ENCODE measurements around the gene HHAT.
A peak's percentile ranks its signal among the peaks of the same experiment; 100 is the strongest.
"Not testable (repeated sequence)": the region's sequence is repeated elsewhere in the genome, so short reads cannot be mapped to it uniquely, and the experiment has no call there.

The HHAT gene

DNA sequence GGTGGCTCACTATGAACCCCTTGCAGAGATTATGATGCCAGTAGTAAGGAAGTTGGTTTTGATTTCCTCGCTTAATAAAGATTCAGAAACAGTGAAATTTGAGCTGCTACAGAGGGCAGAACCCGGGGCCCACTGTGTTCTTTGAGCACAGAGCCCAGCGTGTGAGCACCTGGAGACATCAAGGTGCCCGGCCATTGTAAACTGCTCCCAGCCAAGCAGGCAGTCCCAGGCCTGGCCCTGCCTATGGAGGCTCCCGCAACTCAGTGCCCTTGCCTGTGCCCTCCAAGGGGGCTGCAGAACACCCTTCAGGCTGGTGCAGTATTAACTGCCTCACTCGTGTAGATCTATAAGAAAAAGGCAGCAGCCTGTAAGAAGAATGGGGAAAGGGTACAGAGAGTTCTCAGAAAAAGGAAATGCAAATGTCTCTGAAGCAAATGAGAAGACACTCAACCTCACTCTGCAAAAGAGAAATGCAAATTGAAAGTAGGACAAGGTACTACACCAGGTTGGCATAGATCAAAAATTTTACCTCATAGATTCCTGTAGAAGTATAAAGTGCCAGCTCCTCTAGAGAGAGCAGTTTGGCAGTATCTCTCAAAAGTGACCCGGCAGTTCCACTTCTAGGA lies 323.7 kb downstream of the HHAT start:
- H3K4me3 ChIP-seq (ENCODE audit: low read depth in 1 of 5, low read length in 5 of 5): no peak overlapping the region
- no peak overlapping the region for H3K27ac ChIP-seq (ENCODE audit: low read depth, low read length)
- peaks cover 0 to 5% (median 0%) of the 10 kb centered on the region in 5 donors for H3K4me1 ChIP-seq (ENCODE audit: control insufficient read depth in 5 of 5, insufficient read depth in 5 of 5, low read length in 5 of 5)
- H3K36me3 ChIP-seq (ENCODE audit: control insufficient read depth in 5 of 5, insufficient read depth in 5 of 5, low read length in 5 of 5): no peaks in the 10 kb centered on the region
- no peaks in the 10 kb centered on the region for H3K27me3 ChIP-seq (ENCODE audit: control insufficient read depth in 5 of 5, insufficient read depth in 4 of 5, low read length in 5 of 5)
- peaks cover 0 to 5% (median 0%) of the 10 kb centered on the region in 5 donors for H3K9me3 ChIP-seq (ENCODE audit: control insufficient read depth in 5 of 5, low read length in 5 of 5)
- no peak overlapping the region for H3K9ac ChIP-seq (ENCODE audit: low read length in 5 of 5)

DNA sequence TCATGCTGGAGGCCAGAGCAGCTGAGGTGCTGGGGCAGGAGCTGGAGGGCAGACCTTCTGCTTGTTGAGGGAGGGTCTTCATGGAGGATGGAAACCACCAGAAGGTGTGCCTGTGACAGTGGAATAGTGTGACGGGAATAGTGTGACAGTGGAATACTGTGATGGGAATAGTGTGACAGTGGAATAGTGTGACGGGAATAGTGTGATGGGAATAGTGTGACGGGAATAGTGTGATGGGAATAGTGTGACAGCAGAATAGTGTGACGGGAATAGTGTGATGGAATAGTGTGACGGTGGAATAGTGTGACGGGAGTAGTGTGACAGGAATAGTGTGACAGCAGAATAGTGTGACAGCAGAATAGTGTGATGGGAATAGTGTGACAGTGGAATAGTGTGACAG lies 325.1 kb downstream of the HHAT start:
- H3K27me3 ChIP-seq (ENCODE audit: control insufficient read depth in 5 of 5, insufficient read depth in 4 of 5, low read length in 5 of 5): no peaks in the 10 kb centered on the region
- no peak overlapping the region for H3K4me3 ChIP-seq (ENCODE audit: low read depth in 1 of 5, low read length in 5 of 5)
- no peaks in the 10 kb centered on the region for H3K36me3 ChIP-seq (ENCODE audit: control insufficient read depth in 5 of 5, insufficient read depth in 5 of 5, low read length in 5 of 5)
- peak overlapping the region in 1 of 5 donors; percentile 7 for H3K9ac ChIP-seq (ENCODE audit: low read length in 5 of 5)
- no peak overlapping the region for H3K27ac ChIP-seq (ENCODE audit: low read depth, low read length)
- H3K9me3 ChIP-seq (ENCODE audit: control insufficient read depth in 5 of 5, low read length in 5 of 5): peaks cover 0 to 5% (median 0%) of the 10 kb centered on the region in 5 donors
- peaks cover 0 to 5% (median 0%) of the 10 kb centered on the region in 5 donors for H3K4me1 ChIP-seq (ENCODE audit: control insufficient read depth in 5 of 5, insufficient read depth in 5 of 5, low read length in 5 of 5)

DNA sequence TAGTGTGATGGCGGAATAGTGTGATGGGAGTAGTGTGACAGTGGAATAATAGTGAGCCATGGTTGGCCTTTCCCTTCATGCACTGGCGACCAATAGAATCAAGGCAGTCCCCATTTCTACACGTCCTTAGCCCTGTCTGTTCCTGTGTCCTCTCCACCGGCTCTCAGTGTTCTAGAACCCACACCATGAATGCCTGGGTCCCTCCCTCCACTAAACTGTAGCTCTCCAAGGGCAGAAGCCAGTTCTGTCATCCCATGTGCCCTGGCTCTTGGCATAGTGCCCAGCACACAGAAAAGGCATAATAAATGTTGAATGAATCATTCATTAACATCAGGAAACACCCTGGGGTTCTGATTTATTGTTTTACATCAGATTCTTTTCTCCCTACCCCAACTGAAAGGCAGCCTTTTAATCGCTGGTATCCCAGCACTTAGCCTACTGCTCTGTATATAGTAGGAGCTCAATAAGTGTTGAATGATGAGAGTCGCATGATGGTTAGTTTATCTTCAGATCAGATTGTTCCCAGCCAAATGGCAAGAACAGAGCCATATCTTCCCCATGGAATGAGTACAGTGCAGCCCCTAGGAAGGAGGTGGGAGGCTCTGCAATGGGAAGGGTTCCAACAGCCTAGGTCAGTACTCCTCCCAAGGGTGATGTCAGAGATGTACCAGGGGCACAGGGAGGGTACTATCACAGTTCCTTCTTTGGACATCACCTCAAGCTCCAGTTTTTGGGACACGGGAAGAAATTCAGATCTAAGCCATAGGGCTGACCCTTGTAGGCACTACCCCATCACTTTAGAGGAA lies 325.7 kb downstream of the HHAT start:
- Histone ChIP-seq H3K27ac (ENCODE audit: low read depth, low read length) (no peak overlapping the region), H3K4me3 (ENCODE audit: low read depth in 1 of 5, low read length in 5 of 5) (no peak overlapping the region), H3K9ac (ENCODE audit: low read length in 5 of 5) (peak overlapping the region in 1 of 5 donors; percentile 7)

DNA sequence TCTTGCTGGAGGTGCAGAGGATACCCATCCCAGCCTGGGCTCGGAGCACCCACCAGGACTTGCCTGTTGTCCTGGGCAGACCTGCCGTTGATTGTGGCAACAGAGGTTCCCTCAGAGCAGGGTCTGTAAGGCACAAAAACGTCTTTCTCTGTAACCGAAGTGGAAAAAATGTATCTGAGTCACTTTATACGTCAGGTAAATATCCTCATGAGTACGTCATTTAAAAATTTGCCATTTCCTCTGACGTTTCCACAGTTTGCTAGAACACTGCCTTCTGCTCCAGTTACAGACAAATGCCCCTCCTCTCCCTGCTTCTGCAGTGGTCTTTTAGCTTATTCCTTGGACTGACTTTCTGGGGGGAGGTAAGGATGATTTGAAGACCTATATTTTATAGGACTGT lies 326.8 kb downstream of the HHAT start:
- H3K9me3 ChIP-seq (ENCODE audit: control insufficient read depth in 5 of 5, low read length in 5 of 5): peaks cover 0 to 5% (median 0%) of the 10 kb centered on the region in 5 donors
- no peak overlapping the region for H3K9ac ChIP-seq (ENCODE audit: low read length in 5 of 5)
- H3K27ac ChIP-seq (ENCODE audit: low read depth, low read length): no peak overlapping the region
- H3K4me3 ChIP-seq (ENCODE audit: low read depth in 1 of 5, low read length in 5 of 5): no peak overlapping the region
- H3K27me3 ChIP-seq (ENCODE audit: control insufficient read depth in 5 of 5, insufficient read depth in 4 of 5, low read length in 5 of 5): no peaks in the 10 kb centered on the region
- H3K4me1 ChIP-seq (ENCODE audit: control insufficient read depth in 5 of 5, insufficient read depth in 5 of 5, low read length in 5 of 5): peaks cover 0 to 5% (median 0%) of the 10 kb centered on the region in 5 donors
- no peaks in the 10 kb centered on the region for H3K36me3 ChIP-seq (ENCODE audit: control insufficient read depth in 5 of 5, insufficient read depth in 5 of 5, low read length in 5 of 5)

More for the DNA sequence above, 325.7 kb downstream of the HHAT start:
- Histone ChIP-seq H3K27me3 (ENCODE audit: control insufficient read depth in 5 of 5, insufficient read depth in 4 of 5, low read length in 5 of 5) (no peaks in the 10 kb centered on the region), H3K9me3 (ENCODE audit: control insufficient read depth in 5 of 5, low read length in 5 of 5) (peaks cover 0 to 5% (median 0%) of the 10 kb centered on the region in 5 donors), H3K36me3 (ENCODE audit: control insufficient read depth in 5 of 5, insufficient read depth in 5 of 5, low read length in 5 of 5) (no peaks in the 10 kb centered on the region), H3K4me1 (ENCODE audit: control insufficient read depth in 5 of 5, insufficient read depth in 5 of 5, low read length in 5 of 5) (peaks cover 0 to 5% (median 0%) of the 10 kb centered on the region in 5 donors)

DNA sequence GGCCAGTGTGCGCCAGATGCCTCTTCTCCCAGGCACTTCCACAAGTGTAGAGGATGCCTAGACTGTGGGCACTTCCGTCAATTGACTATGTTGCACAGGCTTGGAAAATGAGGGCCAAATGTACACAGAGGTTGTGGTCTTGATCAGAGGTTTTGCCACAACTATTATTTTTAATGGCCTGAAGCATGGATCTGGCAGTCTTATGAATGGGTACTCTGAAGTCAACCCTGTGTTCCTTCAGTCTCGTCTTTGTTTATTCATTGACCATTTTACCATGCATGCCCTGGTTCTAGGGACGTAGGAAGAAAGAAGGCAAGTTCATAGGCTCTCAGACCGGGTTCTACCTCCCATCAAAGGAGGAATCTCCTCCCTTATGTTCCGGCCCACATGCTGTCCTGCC lies 329.1 kb downstream of the HHAT start:
- Histone ChIP-seq H3K27me3 (ENCODE audit: control insufficient read depth in 5 of 5, insufficient read depth in 4 of 5, low read length in 5 of 5) (no peaks in the 10 kb centered on the region), H3K9me3 (ENCODE audit: control insufficient read depth in 5 of 5, low read length in 5 of 5) (peaks cover 0 to 5% (median 2%) of the 10 kb centered on the region in 5 donors), H3K4me1 (ENCODE audit: control insufficient read depth in 5 of 5, insufficient read depth in 5 of 5, low read length in 5 of 5) (peaks cover 0 to 5% (median 0%) of the 10 kb centered on the region in 5 donors), H3K9ac (ENCODE audit: low read length in 5 of 5) (no peak overlapping the region), H3K27ac (ENCODE audit: low read depth, low read length) (no peak overlapping the region), H3K36me3 (ENCODE audit: control insufficient read depth in 5 of 5, insufficient read depth in 5 of 5, low read length in 5 of 5) (no peaks in the 10 kb centered on the region), H3K4me3 (ENCODE audit: low read depth in 1 of 5, low read length in 5 of 5) (no peak overlapping the region)

DNA sequence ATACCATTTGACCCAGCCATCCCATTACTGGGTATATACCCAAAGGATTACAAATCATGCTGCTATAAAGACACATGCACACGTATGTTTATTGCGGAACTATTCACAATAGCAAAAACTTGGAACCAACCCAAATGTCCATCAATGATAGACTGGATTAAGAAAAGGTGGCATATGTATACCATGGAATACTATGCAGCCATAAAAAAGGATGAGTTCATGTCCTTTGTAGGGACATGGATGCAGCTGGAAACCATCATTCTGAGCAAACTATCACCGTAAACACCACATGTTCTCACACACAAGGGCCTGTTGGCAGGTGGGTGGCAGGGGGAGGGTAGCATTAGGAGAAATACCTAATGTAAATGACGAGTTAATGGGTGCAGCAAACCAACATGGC lies 332.8 kb downstream of the HHAT start:
- not testable (repeated sequence) for H3K4me1 ChIP-seq (ENCODE audit: control insufficient read depth in 5 of 5, insufficient read depth in 5 of 5, low read length in 5 of 5); H3K4me3 ChIP-seq (ENCODE audit: low read depth in 1 of 5, low read length in 5 of 5); H3K27ac ChIP-seq (ENCODE audit: low read depth, low read length); H3K9ac ChIP-seq (ENCODE audit: low read length in 5 of 5); H3K27me3 ChIP-seq (ENCODE audit: control insufficient read depth in 5 of 5, insufficient read depth in 4 of 5, low read length in 5 of 5); H3K9me3 ChIP-seq (ENCODE audit: control insufficient read depth in 5 of 5, low read length in 5 of 5); H3K36me3 ChIP-seq (ENCODE audit: control insufficient read depth in 5 of 5, insufficient read depth in 5 of 5, low read length in 5 of 5)

DNA sequence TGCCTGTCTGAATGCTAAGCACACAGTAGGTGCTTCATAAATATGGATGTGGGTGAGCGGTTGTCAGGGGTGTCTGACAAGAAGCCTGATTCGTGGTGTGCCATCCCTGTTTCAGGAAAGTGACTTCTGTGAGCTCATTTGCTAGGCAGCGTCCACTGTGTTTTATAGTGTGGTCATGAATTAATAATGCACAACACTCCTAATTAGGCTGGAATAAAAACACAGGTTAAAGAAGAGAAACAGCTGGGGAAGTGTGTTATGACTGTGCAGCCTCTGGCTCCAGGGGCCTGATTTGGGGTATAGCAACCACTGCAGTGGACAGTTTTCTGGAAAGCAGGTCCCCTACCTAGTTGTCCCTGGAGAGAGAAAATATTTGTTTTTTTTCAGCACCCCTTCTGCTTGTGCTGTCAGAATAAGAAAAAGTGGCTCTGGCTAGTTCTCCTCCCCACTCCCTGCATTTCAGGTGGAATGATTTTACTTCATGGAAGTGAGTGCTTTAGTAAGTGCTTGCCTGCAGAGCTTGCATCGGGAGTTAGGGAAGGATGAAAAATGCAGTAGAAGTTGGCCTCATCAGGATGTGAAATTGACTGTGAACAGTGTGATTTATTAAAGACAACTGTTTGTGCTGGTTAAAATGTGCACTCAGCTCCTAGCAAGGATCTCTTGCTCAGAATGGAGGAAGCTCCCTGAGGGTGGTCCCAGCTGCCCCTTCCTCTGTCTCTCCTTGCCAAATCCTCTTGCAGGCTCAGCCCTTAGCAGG lies 333.8 kb downstream of the HHAT start:
- H3K27me3 ChIP-seq (ENCODE audit: control insufficient read depth in 5 of 5, insufficient read depth in 4 of 5, low read length in 5 of 5): no peaks in the 10 kb centered on the region
- H3K4me1 ChIP-seq (ENCODE audit: control insufficient read depth in 5 of 5, insufficient read depth in 5 of 5, low read length in 5 of 5): no peaks in the 10 kb centered on the region
- no peak overlapping the region for H3K4me3 ChIP-seq (ENCODE audit: low read depth in 1 of 5, low read length in 5 of 5)
- no peaks in the 10 kb centered on the region for H3K36me3 ChIP-seq (ENCODE audit: control insufficient read depth in 5 of 5, insufficient read depth in 5 of 5, low read length in 5 of 5)
- no peak overlapping the region for H3K27ac ChIP-seq (ENCODE audit: low read depth, low read length)
- peaks cover 0 to 2% (median 0%) of the 10 kb centered on the region in 5 donors for H3K9me3 ChIP-seq (ENCODE audit: control insufficient read depth in 5 of 5, low read length in 5 of 5)
- H3K9ac ChIP-seq (ENCODE audit: low read length in 5 of 5): no peak overlapping the region

DNA sequence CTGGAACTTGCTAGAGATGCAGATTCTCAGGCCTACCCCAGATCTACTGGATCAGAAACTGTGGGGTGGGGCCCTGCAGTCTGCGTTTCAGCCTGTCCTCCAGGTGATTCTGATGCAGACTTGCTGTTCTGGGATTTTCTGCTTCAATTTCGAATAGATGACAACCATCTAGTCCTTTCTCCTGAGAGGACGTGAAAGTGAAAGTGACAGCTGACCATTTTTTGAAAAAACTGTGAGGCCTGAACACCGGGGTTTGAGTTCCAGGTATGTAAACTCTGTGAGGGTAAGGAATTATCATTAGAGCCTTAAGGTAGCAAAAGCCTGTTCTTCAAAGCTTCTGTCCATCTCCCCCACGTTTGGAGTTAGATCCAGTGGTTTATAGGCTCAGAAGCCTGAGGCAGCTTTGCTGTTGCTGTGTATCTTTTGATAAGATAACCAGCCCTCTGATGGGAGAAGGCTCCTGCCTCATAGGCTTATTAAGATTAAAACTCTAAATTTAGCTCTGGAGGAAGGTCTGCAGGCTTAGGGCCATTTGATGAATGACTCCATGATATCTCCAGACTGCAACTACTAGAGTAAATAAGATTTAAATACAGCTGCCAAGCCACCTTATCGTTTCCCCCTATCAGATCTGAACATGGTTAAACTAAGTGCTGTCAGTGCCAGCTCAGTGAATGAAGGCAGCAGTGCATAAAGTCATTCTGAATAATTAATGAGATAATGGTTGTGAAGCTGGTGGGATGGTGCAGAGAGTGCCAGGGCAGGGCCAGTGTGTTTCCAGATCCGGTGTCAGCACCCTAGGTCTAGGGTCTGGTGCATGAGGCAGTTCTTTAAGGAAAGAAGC lies 335.2 kb downstream of the HHAT start:
- Histone ChIP-seq H3K36me3 (ENCODE audit: control insufficient read depth in 5 of 5, insufficient read depth in 5 of 5, low read length in 5 of 5) (no peaks in the 10 kb centered on the region), H3K4me1 (ENCODE audit: control insufficient read depth in 5 of 5, insufficient read depth in 5 of 5, low read length in 5 of 5) (no peaks in the 10 kb centered on the region), H3K27ac (ENCODE audit: low read depth, low read length) (no peak overlapping the region), H3K4me3 (ENCODE audit: low read depth in 1 of 5, low read length in 5 of 5) (no peak overlapping the region), H3K9ac (ENCODE audit: low read length in 5 of 5) (no peak overlapping the region), H3K27me3 (ENCODE audit: control insufficient read depth in 5 of 5, insufficient read depth in 4 of 5, low read length in 5 of 5) (no peaks in the 10 kb centered on the region), H3K9me3 (ENCODE audit: control insufficient read depth in 5 of 5, low read length in 5 of 5) (peaks cover 0 to 2% (median 0%) of the 10 kb centered on the region in 5 donors)

DNA sequence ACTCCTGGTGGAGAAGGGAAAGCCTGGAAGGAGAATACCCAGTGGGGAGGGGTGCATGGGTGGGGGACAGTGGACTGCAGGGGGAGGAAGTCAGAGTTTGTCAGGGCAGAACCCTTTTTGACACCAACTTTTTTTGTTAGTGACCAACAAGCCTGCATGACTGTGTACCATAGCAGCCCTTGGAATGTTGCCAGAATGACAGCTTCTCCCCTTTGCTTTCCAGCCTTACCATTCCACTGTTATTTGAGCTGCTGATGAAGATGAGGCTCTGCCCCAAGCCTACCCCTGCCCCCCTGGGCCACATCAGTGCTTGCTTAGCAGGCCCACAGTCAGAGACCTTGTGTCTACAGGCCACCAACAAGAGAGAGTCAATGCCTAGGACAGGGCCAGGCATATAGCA lies 341.2 kb downstream of the HHAT start:
- Histone ChIP-seq H3K9me3 (ENCODE audit: control insufficient read depth in 5 of 5, low read length in 5 of 5) (peaks cover 0 to 10% (median 3%) of the 10 kb centered on the region in 5 donors), H3K36me3 (ENCODE audit: control insufficient read depth in 5 of 5, insufficient read depth in 5 of 5, low read length in 5 of 5) (no peaks in the 10 kb centered on the region), H3K27me3 (ENCODE audit: control insufficient read depth in 5 of 5, insufficient read depth in 4 of 5, low read length in 5 of 5) (no peaks in the 10 kb centered on the region), H3K9ac (ENCODE audit: low read length in 5 of 5) (no peak overlapping the region), H3K4me1 (ENCODE audit: control insufficient read depth in 5 of 5, insufficient read depth in 5 of 5, low read length in 5 of 5) (no peaks in the 10 kb centered on the region), H3K4me3 (ENCODE audit: low read depth in 1 of 5, low read length in 5 of 5) (no peak overlapping the region), H3K27ac (ENCODE audit: low read depth, low read length) (no peak overlapping the region)
